MCF 10A (cell line): ENCODE results near the gene TMEM203. TPM values are rescaled to one million over a fixed set of nuclear protein-coding genes. Genes with fewer than 3 reads are reported as not detected.
A peak's percentile ranks its signal among the peaks of the same experiment; 100 is the strongest.

Experiments used
- BruUV-seq: library from RNA; stranded (reverse); fragments of 400-500 nt; replicated peaks from 2 replicates; lab custom pipeline; 2021; lab: Mats Ljungman, UMichigan
- CTCF ChIA-PET: fragments of 300-600 bp; sonication (Branson Sonifier 250); formaldehyde crosslinking; extraction: SDS; loops from one replicate; lab custom pipeline; 2021; ENCODE audit warnings: antibody characterized with exemption, inconsistent platforms; lab: Yijun Ruan, JAX
- POLR2A ChIA-PET: fragments of 300-600, 350-650 bp; sonication (Branson Sonifier 250); formaldehyde crosslinking; extraction: SDS; loops from one replicate; lab custom pipeline; 2020; ENCODE audit warnings: antibody characterized with exemption, inconsistent platforms; lab: Yijun Ruan, JAX
- DNase-seq: peaks from one replicate; pipeline ENCODE4 v3.0.0-alpha.2; 2018; ENCODE audit not compliant: unreplicated experiment
- H3K27ac Mint-ChIP-seq: one replicate; pipeline ENCODE4 v1.8.0; 2022; ENCODE audit warnings: mild to moderate bottlenecking, low read depth, mixed read lengths; ENCODE audit not compliant: unreplicated experiment
- H3K27me3 Mint-ChIP-seq: one replicate; pipeline ENCODE4 v1.8.0; 2022; ENCODE audit warnings: mixed read lengths; ENCODE audit not compliant: insufficient read depth, unreplicated experiment
- H3K36me3 Mint-ChIP-seq: one replicate; pipeline ENCODE4 v1.8.0; 2022; ENCODE audit warnings: mild to moderate bottlenecking, moderate library complexity, mixed read lengths; ENCODE audit not compliant: insufficient read depth, unreplicated experiment
- H3K4me1 Mint-ChIP-seq: one replicate; pipeline ENCODE4 v1.8.0; 2022; ENCODE audit warnings: mixed read lengths; ENCODE audit not compliant: insufficient read depth, unreplicated experiment
- H3K4me3 Mint-ChIP-seq: one replicate; pipeline ENCODE4 v1.8.0; 2022; ENCODE audit warnings: mild to moderate bottlenecking, moderate library complexity, mixed read lengths; ENCODE audit not compliant: unreplicated experiment
- H3K9me3 Mint-ChIP-seq: one replicate; pipeline ENCODE4 v1.8.0; 2022; ENCODE audit warnings: mixed read lengths; ENCODE audit not compliant: unreplicated experiment
- CTCF ChIP-seq: fragments of 200-600 bp; IDR thresholded peaks from one replicate; pipeline ENCODE4 v1.8.0; 2022; ENCODE audit warnings: antibody characterized with exemption, mild to moderate bottlenecking; ENCODE audit not compliant: unreplicated experiment
- intact Hi-C: fragments of 100-400 bp; cut with micrococcal nuclease; formaldehyde crosslinking; loops from 2 replicates; pipeline ENCODE4 v1.14.1; 2022
- total RNA-seq: library from RNA; stranded (reverse); gene quantifications from 2 replicates; pipeline ENCODE4 v1.2.3, GENCODE V29; 2022

TMEM203 gene
- total RNA-seq, 1 experiment from 2014 or later = 31.4 TPM

- TF ChIP-seq CTCF = no peak
- intact Hi-C loops = loop anchor here (10.0 kb wide), 2 partner anchors 50 to 180 kb away; partner anchors contain the start of genes LRRC26, NPDC1 and TMEM210
- no peaks in the 10 kb centered on the region for H3K36me3 Mint-ChIP-seq
- peaks cover 15% of the 10 kb centered on the region for H3K4me1 Mint-ChIP-seq
- H3K4me3 Mint-ChIP-seq = peak within 1 kb of the TSS; percentile 83
- no peaks in the 10 kb centered on the region for H3K27me3 Mint-ChIP-seq
- CTCF ChIA-PET = interaction anchor here (0.7 to 5.6 kb wide), 6 partner anchors 13 to 188 kb away, joined by 3 to 36 read pairs (median 4); partner anchors contain the start of gene SSNA1
- peak within 1 kb of the TSS; percentile 61 for H3K27ac Mint-ChIP-seq
- POLR2A ChIA-PET = interaction anchor here (0.9 to 6.3 kb wide), 9 partner anchors 12 to 139 kb away, joined by 3 to 73 read pairs (median 14); partner anchors contain the start of genes ANAPC2, MAN1B1, NDOR1 and SSNA1
- H3K9me3 Mint-ChIP-seq = no peaks in the 10 kb centered on the region
- no TSS peak for BruUV-seq
- peak; percentile 31 for DNase-seq
These were observed 19.6 kb upstream of the TMEM203 start, which contains the start of gene CYSRT1 for GRCh38 chr9:137224830-137225694. CYSRT1 (plus strand) TSS chr9:137225174; CDS start chr9:137225622, 448 bp downstream.

GRCh38 chr9:137223078-137223970, 17.9 kb upstream of the TMEM203 start:
- Mint-ChIP-seq H3K27ac (peak overlapping the region; percentile 61), H3K36me3 (no peaks in the 10 kb centered on the region), H3K4me3 (peak overlapping the region; percentile 83), H3K27me3 (no peaks in the 10 kb centered on the region), H3K9me3 (no peaks in the 10 kb centered on the region), H3K4me1 (peaks cover 15% of the 10 kb centered on the region)
- peak; percentile 98 for DNase-seq
- no peak for TF ChIP-seq CTCF
- ChIA-PET CTCF (interaction anchor here (0.6 to 5.6 kb wide), 4 partner anchors 14 to 858 kb away, joined by 3 to 36 read pairs (median 3); no protein-coding TSS in a partner anchor), POLR2A (interaction anchor here (0.6 to 6.3 kb wide), 20 partner anchors 8 to 814 kb away, joined by 3 to 73 read pairs (median 5); partner anchors contain the start of genes ANAPC2, EXD3, MAN1B1 and NDOR1)
- intact Hi-C loops = loop anchor here (10.0 kb wide), 2 partner anchors 49 to 179 kb away; partner anchors contain the start of genes LRRC26, NPDC1 and TMEM210
- no TSS peak for BruUV-seq

DNA sequence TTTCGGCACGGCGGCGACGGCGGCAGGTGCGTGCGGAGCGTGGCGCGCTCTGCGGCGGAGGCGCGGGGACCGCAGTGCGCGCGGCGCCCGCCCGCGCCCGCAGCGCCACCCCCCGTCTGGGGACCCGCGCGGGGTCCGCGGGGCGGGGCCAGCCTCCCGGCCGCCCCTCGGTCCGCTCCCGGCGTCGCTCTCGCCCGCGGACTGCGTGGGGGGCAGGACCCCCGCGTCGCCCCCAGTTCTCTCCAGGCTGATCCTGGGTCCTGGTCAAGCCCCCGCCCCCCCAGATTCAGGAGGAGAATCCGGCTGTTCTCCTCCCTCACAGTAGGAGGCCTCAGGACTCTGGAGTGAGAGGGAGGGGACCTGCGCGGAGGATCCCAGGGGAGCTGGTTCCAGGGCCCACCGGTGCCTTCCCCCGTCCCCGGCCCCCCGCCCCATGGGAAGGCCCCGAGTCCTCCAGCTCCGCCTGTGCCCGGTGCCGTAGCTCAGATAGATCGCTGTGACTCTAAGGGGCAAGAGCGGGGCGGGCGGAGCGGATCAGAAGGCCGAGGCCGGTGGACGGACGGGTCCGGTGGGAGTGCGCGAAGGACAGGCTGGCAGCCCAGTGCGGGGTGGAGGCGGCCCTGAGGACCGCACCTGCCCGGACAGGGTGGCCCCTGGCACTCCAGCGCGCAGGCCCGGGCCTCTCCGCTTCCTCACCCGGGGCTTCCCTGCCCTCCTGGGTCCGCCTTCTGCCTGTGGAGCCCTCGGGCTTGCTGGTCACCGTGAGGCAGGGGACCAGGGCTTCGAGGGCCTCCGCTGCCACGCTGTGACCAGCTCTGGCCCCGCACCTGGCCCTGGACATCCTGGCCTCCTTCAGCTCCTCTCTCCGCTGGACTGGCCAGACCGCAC, 17.0 kb upstream of the TMEM203 start, which contains the start of gene RNF208:
Gene RNF208 (minus strand): TSS at position 51 of the 888 bp plus-strand sequence. CDS start 1,028 bp downstream, outside the sequence.
- intact Hi-C loops = loop anchor here (10.0 kb wide), 2 partner anchors 48 to 178 kb away; partner anchors contain the start of genes LRRC26, NPDC1 and TMEM210
- Mint-ChIP-seq H3K27ac (peak within 1 kb of the TSS; percentile 61), H3K27me3 (no peaks in the 10 kb centered on the region), H3K4me1 (peaks cover 10% of the 10 kb centered on the region), H3K9me3 (no peaks in the 10 kb centered on the region), H3K36me3 (peaks cover 1% of the 10 kb centered on the region), H3K4me3 (peak within 1 kb of the TSS; percentile 83)
- POLR2A ChIA-PET = interaction anchor here (0.6 to 6.3 kb wide), 16 partner anchors 8 to 361 kb away, joined by 3 to 73 read pairs (median 6); partner anchors contain the start of genes ANAPC2, EXD3, MAN1B1 and NDOR1
- TF ChIP-seq CTCF = no peak
- no TSS peak for BruUV-seq
- CTCF ChIA-PET = interaction anchor here (0.7 to 5.6 kb wide), 3 partner anchors 15 to 33 kb away, joined by 3 to 36 read pairs (median 3); no protein-coding TSS in a partner anchor
- DNase-seq = no peak
